Measurements from ENCODE around the gene PDGFRB.

Gene PDGFRB

GRCh38 chr5:150114773-150115408, 40.8 kb downstream of the PDGFRB start:
- DNase-seq (ENCODE audit: low read depth in 2 of 2) = no peak

- DNase-seq (ENCODE audit: low read depth in 2 of 2) = no peak
These were observed 41.5 kb downstream of the PDGFRB start for GRCh38 chr5:150114102-150114641.

GRCh38 chr5:150113047-150113744, 42.4 kb downstream of the PDGFRB start:
- no peak for DNase-seq (ENCODE audit: low read depth in 2 of 2)

- DNase-seq (ENCODE audit: low read depth in 2 of 2) = no peak
These were observed 43.2 kb downstream of the PDGFRB start for GRCh38 chr5:150112201-150113046.

GRCh38 chr5:150111122-150111521, 44.5 kb downstream of the PDGFRB start:
- DNase-seq (ENCODE audit: low read depth in 2 of 2) = no peak

GRCh38 chr5:150109921-150110320, 45.7 kb downstream of the PDGFRB start:
- DNase-seq (ENCODE audit: low read depth in 2 of 2) = no peak

GRCh38 chr5:150108711-150109514, 46.7 kb downstream of the PDGFRB start:
- no peak for DNase-seq (ENCODE audit: low read depth in 2 of 2)

GRCh38 chr5:150107909-150108447, 47.7 kb downstream of the PDGFRB start:
- DNase-seq (ENCODE audit: low read depth in 2 of 2) = no peak

- DNase-seq (ENCODE audit: low read depth in 2 of 2) = no peak
These were observed 48.8 kb downstream of the PDGFRB start for GRCh38 chr5:150106674-150107426.

- no peak for DNase-seq (ENCODE audit: low read depth in 2 of 2)
These were observed 49.6 kb downstream of the PDGFRB start for GRCh38 chr5:150105928-150106615.

GRCh38 chr5:150104550-150104870, 51.1 kb downstream of the PDGFRB start:
- no peak for DNase-seq (ENCODE audit: low read depth in 2 of 2)

- no peak for DNase-seq (ENCODE audit: low read depth in 2 of 2)
These were observed 51.7 kb downstream of the PDGFRB start for GRCh38 chr5:150103678-150104549.

GRCh38 chr5:150101023-150101422, 54.6 kb downstream of the PDGFRB start:
- no peak for DNase-seq (ENCODE audit: low read depth in 2 of 2)

GRCh38 chr5:150097152-150097551, 58.5 kb downstream of the PDGFRB start:
- no peak for DNase-seq (ENCODE audit: low read depth in 2 of 2)

GRCh38 chr5:150092159-150092787, 63.4 kb downstream of the PDGFRB start:
- DNase-seq (ENCODE audit: low read depth in 2 of 2) = no peak

- DNase-seq (ENCODE audit: low read depth in 2 of 2) = no peak
These were observed 69.5 kb downstream of the PDGFRB start, which contains the start of gene CSF1R for GRCh38 chr5:150085950-150086715. CSF1R (minus strand) TSS chr5:150086554; CDS start chr5:150086427, 127 bp downstream.

GRCh38 chr5:150085191-150085912, 70.3 kb downstream of the PDGFRB start:
- DNase-seq (ENCODE audit: low read depth in 2 of 2) = no peak

All from stimulated activated CD8-positive, alpha-beta memory T cell treated with anti-CD3 and anti-CD28 coated beads, Interleukin-15, amount 100 ng/mL, for 48 hours (primary cell).